Activated CD4-positive, alpha-beta memory T cell treated with anti-CD3 and anti-CD28 coated beads for 36 hours (primary cell): ENCODE results near the gene DHPS. TPM values are rescaled to one million over a fixed set of nuclear protein-coding genes. Genes with fewer than 3 reads are reported as not detected.

Source experiments
- CTCF ChIA-PET: fragments of 350-600 bp; sonication (Branson Sonifier 250); formaldehyde crosslinking; loops from one replicate; lab custom pipeline; 2021; ENCODE audit warnings: antibody characterized with exemption, inconsistent platforms; lab: Charles Lee
- POLR2A ChIA-PET: fragments of 350-600 bp; sonication (Branson Sonifier 250); formaldehyde crosslinking; loops from one replicate; lab custom pipeline; 2021; ENCODE audit warnings: antibody characterized with exemption; lab: Charles Lee
- DNase-seq: peaks from one replicate; pipeline ENCODE4 v3.0.0-alpha.2; 2020
- H3K27ac Mint-ChIP-seq: one replicate; pipeline ENCODE4 v1.8.0; 2021; ENCODE audit warnings: mixed read lengths
- H3K27me3 Mint-ChIP-seq: one replicate; pipeline ENCODE4 v1.8.0; 2021; ENCODE audit warnings: mixed read lengths
- H3K36me3 Mint-ChIP-seq: one replicate; pipeline ENCODE4 v1.8.0; 2021; ENCODE audit warnings: mixed read lengths
- H3K4me1 Mint-ChIP-seq: one replicate; pipeline ENCODE4 v1.8.0; 2021; ENCODE audit warnings: low read depth, mixed read lengths
- H3K4me3 Mint-ChIP-seq: one replicate; pipeline ENCODE4 v1.8.0; 2021; ENCODE audit warnings: mild to moderate bottlenecking, mixed read lengths
- H3K9me3 Mint-ChIP-seq: one replicate; pipeline ENCODE4 v1.8.0; 2021; ENCODE audit warnings: mixed read lengths
- intact Hi-C: fragments of 100-400 bp; cut with micrococcal nuclease; formaldehyde crosslinking; loops from one replicate; pipeline ENCODE4 v1.15.1; 2023
- total RNA-seq, 2 experiments: library from RNA; stranded (reverse); gene quantifications; one replicate each; pipeline ENCODE4 v1.2.3, GENCODE V29; 2021

The DHPS gene
- total RNA-seq, 2 experiments from 2014 or later, result 126 to 127 TPM

DNA sequence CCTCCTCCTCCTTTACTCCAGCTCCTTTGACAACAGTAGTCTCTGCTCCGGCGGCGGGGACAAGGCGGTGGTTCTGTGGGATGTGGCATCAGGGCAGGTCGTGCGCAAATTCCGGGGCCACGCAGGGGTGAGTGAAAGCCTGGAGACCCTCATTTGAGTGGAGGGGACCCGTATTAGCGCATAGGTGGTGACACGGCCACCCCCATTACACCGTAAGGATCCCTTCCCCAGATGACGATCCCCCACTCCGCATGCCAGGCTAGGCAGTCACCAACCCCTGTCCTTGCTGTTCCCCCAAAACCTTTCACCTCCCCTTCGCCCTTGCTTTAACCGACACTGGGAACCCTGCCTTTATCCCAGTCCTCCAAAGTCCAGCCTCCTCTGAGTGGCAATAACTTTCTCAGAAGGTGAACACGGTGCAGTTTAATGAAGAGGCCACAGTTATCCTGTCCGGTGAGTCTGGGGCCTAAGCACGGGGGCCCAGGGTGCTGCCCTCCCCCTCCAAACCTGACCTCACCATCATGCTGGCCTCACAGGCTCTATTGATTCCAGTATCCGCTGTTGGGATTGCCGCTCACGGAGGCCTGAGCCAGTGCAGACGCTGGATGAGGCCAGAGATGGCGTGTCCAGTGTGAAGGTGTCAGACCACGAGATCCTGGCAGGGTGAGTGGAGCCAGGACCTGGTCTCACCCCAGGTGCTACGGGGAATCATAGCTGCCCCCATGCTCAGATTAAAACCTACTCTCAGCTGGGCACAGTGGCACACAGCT, 11.3 kb downstream of the DHPS start:
- no peak for DNase-seq
- H3K27ac Mint-ChIP-seq, result peak overlapping the region; percentile 97
- intact Hi-C loops, result loop anchor here (5.0 kb wide), 1 partner anchor 608 kb away; the partner anchor contains the start of gene ZNF844
- H3K36me3 Mint-ChIP-seq, result peaks cover 29% of the 10 kb centered on the region
- peak overlapping the region; percentile 87 for H3K4me3 Mint-ChIP-seq
- no peaks in the 10 kb centered on the region for H3K27me3 Mint-ChIP-seq
- H3K9me3 Mint-ChIP-seq, result no peaks in the 10 kb centered on the region
- H3K4me1 Mint-ChIP-seq, result peaks cover 41% of the 10 kb centered on the region
- POLR2A ChIA-PET, result no interaction called here
- CTCF ChIA-PET, result interaction anchor here (0.6 to 2.1 kb wide), 4 partner anchors 30 to 126 kb away, joined by 3 to 8 read pairs (median 3); no protein-coding TSS in a partner anchor

DNA sequence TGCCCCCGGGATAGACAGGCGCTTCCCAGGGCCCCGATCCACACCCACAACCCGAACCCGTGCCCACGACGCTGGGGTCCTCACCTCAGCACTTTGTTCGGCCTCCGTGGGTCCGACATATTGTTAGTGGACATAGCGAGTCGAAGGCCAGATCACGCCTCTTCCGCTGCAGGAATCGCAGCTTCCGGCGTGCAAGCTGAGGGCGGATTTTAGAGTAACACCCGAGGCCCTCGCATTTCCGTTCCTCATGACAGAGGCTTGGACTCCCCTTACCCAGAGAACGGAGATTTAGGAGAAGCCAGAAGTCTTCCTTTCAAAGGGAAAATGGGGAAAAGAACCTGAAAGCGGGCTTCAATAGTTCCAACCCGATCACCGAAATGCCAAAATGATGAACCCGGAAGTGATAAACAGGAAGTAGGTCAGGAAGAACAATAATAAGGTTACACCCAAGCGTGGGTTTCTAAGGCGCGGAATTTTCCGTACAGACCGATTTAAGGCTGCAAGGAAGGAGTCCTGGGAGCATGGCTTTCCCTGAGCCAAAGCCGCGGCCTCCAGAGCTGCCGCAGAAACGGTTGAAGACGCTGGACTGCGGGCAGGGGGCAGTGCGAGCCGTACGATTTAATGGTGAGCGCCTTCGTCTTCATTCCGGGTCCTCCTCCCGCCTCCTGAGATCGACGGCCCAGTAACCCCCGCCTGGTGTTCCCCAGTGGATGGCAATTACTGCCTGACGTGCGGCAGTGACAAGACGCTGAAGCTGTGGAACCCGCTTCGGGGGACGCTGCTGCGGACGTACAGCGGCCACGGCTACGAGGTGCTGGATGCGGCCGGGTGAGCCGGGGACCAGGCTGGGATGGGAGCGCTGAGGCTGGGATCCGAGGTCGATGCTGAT, 12.2 kb downstream of the DHPS start:
- H3K4me1 Mint-ChIP-seq, result peaks cover 50% of the 10 kb centered on the region
- ChIA-PET CTCF (interaction anchor here (0.6 to 2.1 kb wide), 7 partner anchors 29 to 127 kb away, joined by 3 to 8 read pairs (median 3); no protein-coding TSS in a partner anchor), POLR2A (interaction anchor here (1.5 kb wide), 1 partner anchor 12 kb away, joined by 11 read pairs; the partner anchor contains the start of gene DHPS)
- peaks cover 23% of the 10 kb centered on the region for H3K36me3 Mint-ChIP-seq
- H3K27me3 Mint-ChIP-seq, result no peaks in the 10 kb centered on the region
- peak overlapping the region; percentile 97 for H3K27ac Mint-ChIP-seq
- no peaks in the 10 kb centered on the region for H3K9me3 Mint-ChIP-seq
- intact Hi-C loops, result loop anchor here (1.0 to 5.0 kb wide), 3 partner anchors 12 to 607 kb away; partner anchors contain the start of genes DHPS, ZNF490, ZNF791 and ZNF844
- DNase-seq, result peak; percentile 84
- peak overlapping the region; percentile 87 for H3K4me3 Mint-ChIP-seq

DNA sequence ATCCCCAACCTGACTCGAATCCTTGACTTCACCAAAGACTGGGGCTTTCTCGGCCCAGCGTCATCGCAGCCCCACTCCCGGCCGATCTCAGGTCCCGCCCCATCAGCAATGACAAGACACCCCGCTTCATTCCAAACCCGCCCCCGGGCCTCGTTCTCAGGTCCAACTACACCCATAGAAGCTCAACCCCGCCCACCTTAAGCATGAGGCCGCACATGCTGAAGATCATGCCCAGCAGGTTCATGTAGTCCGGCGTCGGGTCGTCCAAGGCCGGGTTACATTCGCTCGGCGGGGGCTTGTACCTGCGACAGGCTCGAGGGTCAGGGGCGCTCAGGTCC, 12.8 kb downstream of the DHPS start:
- Mint-ChIP-seq H3K27me3 (no peaks in the 10 kb centered on the region), H3K27ac (peak overlapping the region; percentile 97), H3K36me3 (peaks cover 23% of the 10 kb centered on the region), H3K4me3 (peak overlapping the region; percentile 87), H3K9me3 (no peaks in the 10 kb centered on the region), H3K4me1 (peaks cover 52% of the 10 kb centered on the region)
- DNase-seq, result peak; percentile 80
- intact Hi-C loops, result loop anchor here (1.0 kb wide), 2 partner anchors 12 to 59 kb away; partner anchors contain the start of genes DHPS, ZNF490 and ZNF791
- ChIA-PET POLR2A (interaction anchor here (1.5 kb wide), 1 partner anchor 13 kb away, joined by 11 read pairs; the partner anchor contains the start of gene DHPS), CTCF (interaction anchor here (0.9 to 2.1 kb wide), 5 partner anchors 29 to 127 kb away, joined by 3 to 8 read pairs (median 3); no protein-coding TSS in a partner anchor)

DNA sequence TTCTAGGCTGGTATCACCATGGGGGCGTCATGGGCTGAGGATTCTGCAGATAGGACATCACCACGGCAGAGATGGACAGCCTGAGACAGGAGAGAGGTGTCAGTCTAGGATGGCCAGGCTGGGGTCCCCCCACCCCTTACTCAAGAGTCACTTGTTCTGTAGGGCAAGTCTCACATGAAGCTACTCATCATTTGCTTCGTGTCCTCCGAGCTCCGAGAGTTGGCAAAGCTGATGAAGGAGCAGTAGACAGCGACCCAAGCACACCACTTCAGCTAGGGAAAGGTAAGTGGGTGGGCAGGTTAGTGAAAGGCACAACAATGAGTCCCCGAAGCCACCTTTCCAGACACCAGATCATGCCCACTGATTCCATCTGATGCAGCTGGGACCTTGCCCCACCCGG, 13.3 kb downstream of the DHPS start:
- no peak for DNase-seq
- CTCF ChIA-PET, result interaction anchor here (1.0 to 1.1 kb wide), 2 partner anchors 89 to 101 kb away, joined by 3 read pairs; no protein-coding TSS in a partner anchor
- peaks cover 52% of the 10 kb centered on the region for H3K4me1 Mint-ChIP-seq
- intact Hi-C loops, result no loop called here
- POLR2A ChIA-PET, result interaction anchor here (1.5 kb wide), 1 partner anchor 13 kb away, joined by 11 read pairs; the partner anchor contains the start of gene DHPS
- H3K36me3 Mint-ChIP-seq, result peaks cover 27% of the 10 kb centered on the region
- no peaks in the 10 kb centered on the region for H3K9me3 Mint-ChIP-seq
- peak overlapping the region; percentile 97 for H3K27ac Mint-ChIP-seq
- no peaks in the 10 kb centered on the region for H3K27me3 Mint-ChIP-seq
- peak overlapping the region; percentile 87 for H3K4me3 Mint-ChIP-seq

DNA sequence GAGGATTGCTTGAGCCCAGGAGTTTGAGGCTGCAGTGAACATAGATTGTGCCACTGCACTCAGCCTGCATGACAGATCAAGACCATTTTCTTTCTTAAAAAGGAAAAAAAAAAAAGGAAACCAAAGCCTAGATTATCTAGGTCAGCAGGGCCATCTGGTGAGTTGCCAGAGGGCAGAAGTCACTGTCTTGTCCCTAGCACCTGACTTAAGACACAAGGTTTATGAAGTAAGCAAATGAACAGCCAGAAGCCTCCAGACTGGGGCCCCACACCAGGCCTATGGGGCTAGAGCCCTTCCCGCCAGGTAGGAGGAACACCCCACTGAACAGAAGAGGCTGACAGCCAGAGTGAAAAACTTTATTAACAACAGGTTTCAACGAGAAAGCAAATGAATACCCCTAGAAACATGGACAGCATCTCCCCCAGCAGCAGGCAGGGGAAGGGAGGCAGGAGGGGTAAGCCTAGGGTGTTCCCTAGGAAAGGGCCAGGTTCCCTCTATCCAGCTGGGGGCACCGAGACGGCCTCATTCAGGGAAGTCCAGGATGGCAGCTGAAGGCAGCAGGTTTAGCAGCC, 13.9 kb downstream of the DHPS start:
- ChIA-PET POLR2A (interaction anchor here (1.5 kb wide), 1 partner anchor 14 kb away, joined by 11 read pairs; the partner anchor contains the start of gene DHPS), CTCF (interaction anchor here (1.8 kb wide), 1 partner anchor 104 kb away, joined by 4 read pairs; no protein-coding TSS in a partner anchor)
- Mint-ChIP-seq H3K4me3 (peak overlapping the region; percentile 87), H3K4me1 (peaks cover 52% of the 10 kb centered on the region), H3K27ac (peak overlapping the region; percentile 97), H3K27me3 (no peaks in the 10 kb centered on the region), H3K9me3 (no peaks in the 10 kb centered on the region), H3K36me3 (peaks cover 31% of the 10 kb centered on the region)
- intact Hi-C loops, result no loop called here
- DNase-seq, result no peak

DNA sequence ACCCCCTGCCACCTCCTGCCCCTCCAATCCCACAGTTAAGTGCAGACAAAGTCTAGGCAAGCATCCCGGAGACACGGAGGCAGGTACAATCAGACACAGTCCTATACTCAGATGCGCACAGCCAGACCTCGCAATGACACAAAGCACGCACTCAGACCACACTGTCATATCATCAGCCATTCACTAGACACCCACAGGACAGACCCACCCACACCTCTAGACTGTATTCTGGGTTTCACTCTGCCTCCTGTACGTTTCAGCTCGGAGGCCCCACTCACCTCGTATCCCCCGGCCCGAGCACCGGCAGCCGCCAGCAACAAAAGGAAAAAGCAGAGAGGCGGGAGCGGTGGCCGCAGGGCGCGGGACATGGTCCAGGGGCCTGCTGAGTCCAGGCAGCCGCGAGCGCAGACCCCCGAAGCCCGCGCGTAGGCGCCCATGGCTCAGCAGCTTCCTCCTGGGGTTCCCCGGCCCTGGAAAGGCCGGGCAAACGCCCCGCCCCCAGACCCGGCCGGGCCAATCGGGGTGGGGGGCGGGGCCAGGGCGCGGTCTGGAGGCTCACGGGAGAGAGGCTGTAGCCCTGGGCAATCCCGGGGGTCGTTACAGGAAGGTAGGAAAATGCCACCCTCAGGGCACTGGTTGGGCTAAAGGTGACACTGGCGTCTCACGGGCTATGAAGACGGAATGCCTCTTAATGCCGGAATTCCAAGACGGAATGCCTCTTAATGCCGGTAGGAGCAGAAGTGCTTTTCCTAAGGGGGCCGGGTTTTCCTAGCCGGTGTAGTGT, 15.2 kb downstream of the DHPS start, which contains the start of the genes MAN2B1 and WDR83:
Gene MAN2B1, minus strand, starts transcription at position 478 of the 784 bp plus-strand sequence. Its CDS starts 41 bp downstream, at position 437.
Gene WDR83, plus strand, starts transcription at position 543 of the 784 bp plus-strand sequence. CDS start 2,984 bp downstream, outside the sequence.
- intact Hi-C loops, result loop anchor here (1.0 kb wide), 1 partner anchor 26 kb away; no protein-coding TSS in a partner anchor
- peaks cover 24% of the 10 kb centered on the region for H3K36me3 Mint-ChIP-seq
- H3K27ac Mint-ChIP-seq, result peak within 1 kb of the TSS; percentile 87
- peaks cover 47% of the 10 kb centered on the region for H3K4me1 Mint-ChIP-seq
- no peaks in the 10 kb centered on the region for H3K9me3 Mint-ChIP-seq
- peak within 1 kb of the TSS; percentile 87 for H3K4me3 Mint-ChIP-seq
- H3K27me3 Mint-ChIP-seq, result no peaks in the 10 kb centered on the region
- CTCF ChIA-PET, result interaction anchor here (1.3 to 2.2 kb wide), 3 partner anchors 10 to 103 kb away, joined by 4 to 18 read pairs (median 10); no protein-coding TSS in a partner anchor
- DNase-seq, result peak; percentile 87
- POLR2A ChIA-PET, result interaction anchor here (1.0 to 2.1 kb wide), 7 partner anchors 10 to 125 kb away, joined by 3 to 9 read pairs (median 5); partner anchors contain the start of genes DHPS, JUNB, ZNF490 and ZNF791

DNA sequence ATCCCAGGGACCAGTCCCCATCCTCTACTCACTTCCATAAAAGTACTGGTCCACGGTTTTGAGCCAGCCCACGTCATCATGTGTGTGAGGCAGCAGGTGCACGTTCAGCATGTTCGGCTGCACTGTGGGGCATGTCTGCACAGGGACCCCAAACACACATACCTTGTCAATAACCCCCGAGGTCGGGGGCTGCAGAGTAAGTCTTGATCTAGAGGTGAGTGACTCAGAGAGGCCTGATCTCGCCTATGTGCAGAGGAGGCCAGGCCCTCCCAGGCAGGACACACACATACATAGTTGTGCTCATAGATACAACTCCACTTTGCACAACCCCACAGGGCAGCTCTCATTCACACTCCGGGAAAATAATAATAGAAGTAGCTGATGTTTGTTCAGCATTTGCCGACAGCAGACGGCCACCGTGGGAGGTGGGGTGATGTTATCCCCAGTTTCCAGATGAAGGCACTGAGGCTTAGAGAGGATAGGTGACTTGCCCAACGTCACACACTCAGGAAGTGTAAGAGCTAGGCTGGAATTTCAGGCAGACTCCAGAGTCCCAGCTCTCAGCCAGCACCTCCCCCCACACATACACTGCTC, 15.9 kb downstream of the DHPS start:
- Mint-ChIP-seq H3K4me1 (peaks cover 45% of the 10 kb centered on the region), H3K36me3 (peaks cover 29% of the 10 kb centered on the region), H3K9me3 (no peaks in the 10 kb centered on the region), H3K27me3 (no peaks in the 10 kb centered on the region), H3K4me3 (peak overlapping the region; percentile 87), H3K27ac (peak overlapping the region; percentile 87)
- intact Hi-C loops, result loop anchor here (1.0 kb wide), 1 partner anchor 25 kb away; no protein-coding TSS in a partner anchor
- DNase-seq, result peak; percentile 41
- CTCF ChIA-PET, result interaction anchor here (1.3 to 2.2 kb wide), 3 partner anchors 10 to 102 kb away, joined by 4 to 18 read pairs (median 10); no protein-coding TSS in a partner anchor
- POLR2A ChIA-PET, result interaction anchor here (1.0 to 2.1 kb wide), 7 partner anchors 11 to 126 kb away, joined by 3 to 9 read pairs (median 5); partner anchors contain the start of genes DHPS, JUNB, ZNF490 and ZNF791

DNA sequence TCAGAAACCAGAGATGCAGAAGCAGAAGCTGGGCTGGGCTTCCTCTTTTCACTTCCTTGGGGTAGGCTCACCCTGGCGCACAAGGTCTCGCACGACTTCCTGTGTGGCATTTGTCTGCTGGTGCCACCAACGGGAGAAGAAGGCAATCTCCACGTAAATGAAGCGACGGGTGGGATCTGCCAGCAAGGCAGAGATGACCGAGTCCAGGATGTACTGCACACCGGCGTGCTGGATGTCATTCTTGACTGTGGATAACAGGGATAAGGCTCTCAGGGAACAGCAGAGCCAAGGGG, 16.5 kb downstream of the DHPS start:
- intact Hi-C loops, result no loop called here
- ChIA-PET POLR2A (interaction anchor here (1.5 to 2.1 kb wide), 2 partner anchors 16 to 58 kb away, joined by 5 to 9 read pairs; partner anchors contain the start of gene DHPS), CTCF (interaction anchor here (2.2 kb wide), 1 partner anchor 25 kb away, joined by 18 read pairs; no protein-coding TSS in a partner anchor)
- Mint-ChIP-seq H3K4me3 (peak overlapping the region; percentile 87), H3K27me3 (no peaks in the 10 kb centered on the region), H3K27ac (peak overlapping the region; percentile 87), H3K9me3 (no peaks in the 10 kb centered on the region), H3K4me1 (peaks cover 40% of the 10 kb centered on the region), H3K36me3 (peaks cover 30% of the 10 kb centered on the region)
- DNase-seq, result peak; percentile 80

DNA sequence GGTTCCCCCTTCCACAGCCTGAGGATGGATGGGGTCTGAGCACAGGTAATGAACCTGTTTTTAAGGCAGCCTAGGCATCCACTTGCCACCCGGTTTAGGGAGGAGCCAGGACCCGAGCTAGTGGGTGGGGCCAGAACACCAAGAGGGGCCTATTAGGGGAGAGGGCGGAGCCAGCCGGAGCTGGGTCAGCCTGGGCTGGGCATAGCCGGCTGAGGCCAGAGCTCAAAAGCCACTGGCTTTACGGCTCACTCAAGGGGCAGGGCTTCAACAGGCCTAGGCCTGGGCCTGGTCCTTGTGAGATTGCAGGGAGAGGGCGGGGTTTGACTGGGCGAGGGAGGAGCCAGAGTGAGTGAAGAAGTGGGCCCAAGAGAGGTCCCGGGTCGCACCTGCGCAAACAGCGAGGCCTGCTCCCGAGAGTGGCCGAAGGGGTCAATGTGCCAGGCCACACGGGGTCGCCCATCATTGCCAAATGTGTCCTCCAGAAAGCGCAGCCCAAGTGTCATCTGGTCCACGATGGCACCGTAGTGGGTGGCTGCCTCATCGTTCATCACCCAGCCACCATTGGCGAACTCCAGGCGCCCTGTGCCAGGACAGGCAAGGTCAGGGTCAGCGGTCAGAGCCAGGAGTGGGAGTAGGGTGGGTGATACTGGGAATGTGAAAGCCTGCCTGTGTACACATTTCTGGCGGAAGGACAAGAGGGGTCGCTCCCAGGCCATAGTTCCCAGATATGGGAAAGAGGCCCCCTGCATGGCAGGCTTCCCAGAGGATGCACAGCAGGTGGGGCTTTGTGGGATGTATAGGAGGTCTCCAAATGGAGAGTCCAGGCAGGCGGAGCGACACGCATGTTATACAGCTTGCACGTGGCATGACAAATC, 17.0 kb downstream of the DHPS start:
- Mint-ChIP-seq H3K27me3 (no peaks in the 10 kb centered on the region), H3K36me3 (peaks cover 34% of the 10 kb centered on the region), H3K9me3 (no peaks in the 10 kb centered on the region), H3K27ac (peak overlapping the region; percentile 87), H3K4me3 (peak overlapping the region; percentile 87), H3K4me1 (peaks cover 40% of the 10 kb centered on the region)
- peak; percentile 25 for DNase-seq
- ChIA-PET POLR2A (interaction anchor here (0.6 kb wide), 1 partner anchor 130 kb away, joined by 3 read pairs; no protein-coding TSS in a partner anchor), CTCF (interaction anchor here (2.2 kb wide), 1 partner anchor 25 kb away, joined by 18 read pairs; no protein-coding TSS in a partner anchor)
- intact Hi-C loops, result no loop called here
